Fibroblast of upper back skin (primary cell): ENCODE measurements around the gene IDI1.
"Not testable (repeated sequence)": the region's sequence is repeated elsewhere in the genome, so short reads cannot be mapped to it uniquely, and the experiment has no call there.

ENCODE experiments used
- DNase-seq: peaks from one replicate; pipeline ENCODE4 v3.0.0-alpha.2; 2013

IDI1 gene

GRCh38 chr10:1033601-1034000, 15.3 kb downstream of the IDI1 start:
- DNase-seq, result no peak

- no peak for DNase-seq
Measured at GRCh38 chr10:1029838-1030237, 19.1 kb downstream of the IDI1 start.

- no peak for DNase-seq
Measured at GRCh38 chr10:1026578-1026977, 22.3 kb downstream of the IDI1 start.

- DNase-seq, result no peak
Measured at GRCh38 chr10:1025683-1026082, 23.2 kb downstream of the IDI1 start, which contains the start of gene IDI2. Gene IDI2, minus strand, starts transcription at chr10:1025859. Its CDS starts 1,136 bp downstream, at chr10:1024723.

GRCh38 chr10:1024103-1024502, 24.8 kb downstream of the IDI1 start:
- no peak for DNase-seq

GRCh38 chr10:1022413-1022812, 26.5 kb downstream of the IDI1 start:
- no peak for DNase-seq

- DNase-seq, result no peak
Measured at GRCh38 chr10:1020958-1021357, 28.0 kb downstream of the IDI1 start.

GRCh38 chr10:1020460-1020859, 28.5 kb downstream of the IDI1 start:
- DNase-seq, result no peak

- DNase-seq, result no peak
Measured at GRCh38 chr10:1019362-1019761, 29.6 kb downstream of the IDI1 start.

GRCh38 chr10:1015688-1016087, 33.2 kb downstream of the IDI1 start:
- no peak for DNase-seq

GRCh38 chr10:1011696-1012095, 37.2 kb downstream of the IDI1 start:
- no peak for DNase-seq

GRCh38 chr10:1010703-1011102, 38.2 kb downstream of the IDI1 start:
- DNase-seq, result no peak

- DNase-seq, result not testable (repeated sequence)
Measured at GRCh38 chr10:1009947-1010346, 39.0 kb downstream of the IDI1 start.

- no peak for DNase-seq
Measured at GRCh38 chr10:1009071-1009494, 39.8 kb downstream of the IDI1 start.

- DNase-seq, result no peak
Measured at GRCh38 chr10:1007583-1007982, 41.3 kb downstream of the IDI1 start.

GRCh38 chr10:1006573-1006972, 42.3 kb downstream of the IDI1 start:
- no peak for DNase-seq

GRCh38 chr10:1003884-1004670, 44.8 kb downstream of the IDI1 start:
- DNase-seq, result no peak

- DNase-seq, result no peak
Measured at GRCh38 chr10:1002425-1003006, 46.4 kb downstream of the IDI1 start.

- DNase-seq, result no peak
Measured at GRCh38 chr10:997266-998022, 51.5 kb downstream of the IDI1 start.

GRCh38 chr10:996031-996430, 52.9 kb downstream of the IDI1 start:
- no peak for DNase-seq

- no peak for DNase-seq
Measured at GRCh38 chr10:995559-995926, 53.4 kb downstream of the IDI1 start.

- DNase-seq, result no peak
Measured at GRCh38 chr10:994836-995558, 53.9 kb downstream of the IDI1 start.

- DNase-seq, result no peak
Measured at GRCh38 chr10:992871-993270, 56.0 kb downstream of the IDI1 start.
